Vagina (tissue), 2 donors: ENCODE measurements around the gene RAC3.

Experiments
- CTCF ChIP-seq, 3 experiments: fragments of 450-650 bp in 2 of 3; fragments of 200-600 bp in 1 of 3; sonication (generic) in 1 of 3; IDR thresholded peaks; one replicate each; pipeline ENCODE4 v1.5.1; 2017 to 2019; ENCODE audit warnings: antibody characterized with exemption in 3 of 3, mild to moderate bottlenecking in 2 of 3, moderate library complexity in 2 of 3
- POLR2A ChIP-seq, 2 donors: fragments of 450-650 bp; IDR thresholded peaks; one replicate each; pipeline ENCODE4 v1.6.1; 2017; ENCODE audit warnings: antibody characterized with exemption in 2 of 2, mild to moderate bottlenecking in 2 of 2, moderate library complexity in 2 of 2
- POLR2AphosphoS5 ChIP-seq, 2 donors: sonication (generic); formaldehyde crosslinking; IDR thresholded peaks; one replicate each; pipeline ENCODE4 v1.9.0; 2017; ENCODE audit warnings: antibody characterized with exemption in 2 of 2, mild to moderate bottlenecking in 2 of 2, low read depth in 1 of 2; ENCODE audit not compliant: insufficient read depth in 1 of 2

DNA sequence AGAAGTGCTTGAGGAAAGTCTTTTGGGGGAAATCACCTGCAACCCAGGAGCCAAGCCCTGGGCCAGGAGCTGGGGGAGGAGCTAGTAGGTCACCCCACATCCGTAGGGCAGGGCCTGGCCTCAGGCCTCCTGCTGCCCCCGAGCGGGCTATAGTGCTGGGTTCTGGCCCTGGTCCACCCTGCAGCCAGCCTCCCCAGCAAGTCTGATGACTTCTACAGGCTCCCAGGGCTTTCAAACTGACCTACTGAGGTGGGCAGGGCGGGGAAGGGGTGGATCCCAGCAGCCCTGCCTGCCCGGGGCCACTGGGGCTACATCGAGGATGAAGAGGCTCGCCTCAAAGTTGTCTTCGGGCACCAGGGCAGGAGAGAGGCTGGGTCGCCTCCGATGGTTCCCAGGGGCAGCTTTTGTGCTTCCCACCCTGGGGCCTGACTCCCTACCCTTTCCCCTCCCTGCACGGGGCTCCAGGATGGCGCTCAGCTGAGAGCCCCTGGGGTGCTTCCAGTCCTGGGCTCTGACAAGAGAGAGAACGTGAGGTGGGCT, 13.8 kb upstream of the RAC3 start:
- TF ChIP-seq CTCF (IDR thresholded peaks at IDR 0.05) = no peak
- no peak for TF ChIP-seq POLR2AphosphoS5 (IDR thresholded peaks at IDR 0.05; ENCODE audit: insufficient read depth in 1 of 2, low read depth in 1 of 2)
- no peak for TF ChIP-seq POLR2A (IDR thresholded peaks at IDR 0.05)
